ENCODE measurements around the gene FAM222B.
"Not testable (repeated sequence)": the region's sequence is repeated elsewhere in the genome, so short reads cannot be mapped to it uniquely, and the experiment has no call there.

Gene FAM222B

DNA sequence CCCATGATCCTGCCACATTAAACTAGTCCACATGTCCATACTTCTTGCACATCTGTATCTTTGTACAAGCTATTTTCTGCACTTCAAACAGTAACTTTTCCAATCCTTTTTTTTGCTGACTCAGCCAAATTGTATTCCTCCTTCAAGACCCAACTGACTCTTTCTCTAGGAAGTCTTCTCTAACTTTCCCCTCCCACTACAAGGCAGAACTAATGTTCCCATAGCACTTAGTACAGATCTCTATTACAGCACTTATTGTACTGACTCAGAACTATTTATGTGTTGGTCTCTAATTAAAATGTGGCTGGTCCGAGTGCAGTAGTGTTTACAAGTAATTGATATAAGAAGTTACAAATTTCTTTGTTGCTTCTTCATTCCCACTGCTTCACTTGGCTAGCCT lies 8.2 kb downstream of the FAM222B start:
- DNase-seq: no peak

DNA sequence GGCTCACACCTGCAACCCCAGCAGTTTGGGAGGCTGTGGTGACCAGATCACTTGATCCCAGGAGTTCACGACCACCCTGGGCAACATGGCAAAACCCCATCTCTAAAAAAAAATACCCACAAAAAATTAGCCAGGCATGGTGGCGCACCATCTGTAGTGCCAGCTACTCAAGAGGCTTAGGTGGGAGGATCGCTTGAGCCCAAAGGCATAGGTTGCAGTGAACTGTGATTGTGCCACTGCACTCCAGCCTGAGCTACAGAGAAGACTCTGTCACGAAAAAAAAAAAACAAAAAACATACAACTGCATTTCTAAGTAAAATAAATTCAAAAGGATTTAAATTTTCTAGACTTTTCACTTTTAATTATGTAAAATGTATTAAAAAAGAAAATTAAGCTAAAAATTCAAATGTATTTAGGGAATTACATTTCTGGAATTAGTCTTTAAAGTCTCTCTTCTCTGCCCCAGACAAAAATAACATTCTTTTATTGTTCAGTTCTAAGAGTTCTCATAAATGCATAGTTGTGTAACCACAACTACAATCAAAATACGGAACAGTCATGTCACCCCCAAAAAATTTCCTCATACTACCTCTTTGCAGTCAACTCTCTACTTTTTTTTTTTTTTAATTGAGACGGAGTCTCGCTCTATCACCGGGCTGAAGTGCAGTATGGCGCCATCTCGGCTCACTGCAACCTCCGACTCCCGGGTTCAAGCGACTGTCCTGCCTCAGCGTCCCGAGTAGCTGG lies 14.1 kb downstream of the FAM222B start:
- no peak for DNase-seq

DNA sequence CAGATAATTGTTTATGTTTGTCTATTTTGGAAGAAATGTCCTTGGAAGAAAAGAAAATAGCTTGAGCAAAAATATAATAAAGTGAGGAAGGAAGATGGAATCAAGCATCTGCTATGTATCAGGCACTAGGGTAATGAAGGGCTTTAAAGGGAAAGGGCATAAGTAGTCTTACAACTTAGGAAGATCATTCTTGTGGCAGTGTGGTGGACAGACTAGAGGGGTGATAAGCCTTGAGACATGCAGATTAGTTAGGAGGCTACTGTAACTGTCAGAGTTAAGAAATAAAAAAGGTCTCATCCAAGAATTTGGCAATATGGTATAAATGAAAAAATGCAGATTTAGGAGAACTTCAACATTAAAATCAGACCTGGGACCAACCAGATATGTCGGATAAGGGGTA lies 14.9 kb downstream of the FAM222B start:
- DNase-seq: no peak

DNA sequence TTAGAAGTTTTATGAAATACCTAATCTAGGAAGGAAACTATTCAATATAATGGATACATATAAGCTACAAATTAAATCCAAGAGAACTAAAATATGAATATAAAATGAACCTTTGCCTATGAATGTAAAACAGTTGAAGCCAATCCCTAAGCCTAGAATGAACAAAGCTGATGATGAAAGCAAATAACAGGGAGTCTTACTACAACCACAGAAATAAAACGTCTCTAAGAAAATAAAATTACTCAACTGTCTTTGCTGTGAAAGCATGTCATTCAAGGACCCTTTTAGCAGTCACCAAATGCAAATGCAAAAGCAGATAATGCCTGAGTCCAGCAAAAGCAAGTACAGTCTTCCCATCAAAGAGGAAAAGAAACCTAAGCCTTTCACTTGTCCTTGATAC lies 23.0 kb downstream of the FAM222B start:
- DNase-seq: no peak

DNA sequence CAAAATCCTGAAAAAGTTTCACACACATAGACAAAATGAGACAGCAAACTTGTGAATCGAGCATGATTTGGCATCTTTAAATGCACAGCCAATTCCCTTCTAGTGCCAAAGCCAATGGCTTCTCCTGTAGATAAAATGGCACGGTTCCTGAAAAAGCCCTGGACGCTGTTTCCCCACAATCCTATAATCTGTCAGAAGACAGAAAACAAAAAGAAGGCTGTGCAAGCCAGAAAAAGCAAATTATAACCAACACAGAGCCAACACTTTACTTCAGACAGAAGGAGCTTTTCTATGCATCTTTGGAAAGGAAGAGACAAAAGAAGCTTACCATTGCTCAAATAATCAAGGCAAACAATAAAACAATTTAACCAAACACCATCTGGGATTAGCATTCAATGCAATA lies 23.8 kb downstream of the FAM222B start:
- DNase-seq: no peak

DNA sequence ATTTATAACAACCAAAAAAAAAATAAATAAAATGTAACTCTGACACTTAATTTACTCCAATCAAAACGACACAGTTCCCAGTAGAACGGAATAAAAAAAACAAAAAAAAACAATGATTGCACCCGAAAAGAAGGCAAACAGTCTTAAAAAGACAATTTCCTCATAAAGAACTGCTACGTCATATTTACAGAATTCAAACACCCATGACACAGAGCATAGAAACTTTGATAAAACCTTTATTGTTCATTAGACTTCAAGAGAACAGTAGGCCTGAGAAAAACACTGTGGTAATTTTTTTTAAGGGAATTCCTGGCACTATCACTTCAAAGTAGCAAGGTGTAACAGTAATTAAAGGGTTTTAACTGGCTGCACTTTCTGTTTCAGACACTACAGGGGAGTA lies 26.1 kb downstream of the FAM222B start:
- no peak for DNase-seq

DNA sequence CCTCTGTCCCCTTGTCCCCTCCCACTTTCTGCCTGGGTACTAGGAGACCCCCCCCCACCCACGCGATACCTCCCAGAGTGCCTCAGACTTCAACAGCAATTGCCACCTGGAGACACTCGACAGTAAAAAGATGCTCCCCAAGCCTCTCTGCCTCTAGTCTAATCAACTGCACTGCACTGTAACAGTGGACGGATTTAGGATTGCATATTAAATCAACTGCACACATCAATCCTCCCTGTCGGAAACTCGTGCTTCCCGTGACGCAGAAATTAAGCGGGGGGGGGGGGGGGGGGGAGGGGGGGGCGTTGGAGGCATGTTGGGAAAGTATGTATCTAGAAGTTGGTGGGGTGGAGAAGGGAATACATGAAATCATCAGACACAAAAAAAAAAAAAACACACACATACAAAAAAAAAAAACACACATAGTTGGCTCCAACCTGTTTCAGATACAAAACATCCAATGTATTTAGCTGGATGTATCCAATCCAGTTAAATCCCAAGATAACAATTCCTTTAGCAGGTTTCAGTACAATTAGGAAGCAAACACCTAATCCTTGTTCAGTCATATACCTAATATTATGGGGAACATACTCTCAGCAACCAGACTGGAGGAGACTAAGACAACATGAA lies 29.7 kb downstream of the FAM222B start:
- peak; percentile 74 for DNase-seq

DNA sequence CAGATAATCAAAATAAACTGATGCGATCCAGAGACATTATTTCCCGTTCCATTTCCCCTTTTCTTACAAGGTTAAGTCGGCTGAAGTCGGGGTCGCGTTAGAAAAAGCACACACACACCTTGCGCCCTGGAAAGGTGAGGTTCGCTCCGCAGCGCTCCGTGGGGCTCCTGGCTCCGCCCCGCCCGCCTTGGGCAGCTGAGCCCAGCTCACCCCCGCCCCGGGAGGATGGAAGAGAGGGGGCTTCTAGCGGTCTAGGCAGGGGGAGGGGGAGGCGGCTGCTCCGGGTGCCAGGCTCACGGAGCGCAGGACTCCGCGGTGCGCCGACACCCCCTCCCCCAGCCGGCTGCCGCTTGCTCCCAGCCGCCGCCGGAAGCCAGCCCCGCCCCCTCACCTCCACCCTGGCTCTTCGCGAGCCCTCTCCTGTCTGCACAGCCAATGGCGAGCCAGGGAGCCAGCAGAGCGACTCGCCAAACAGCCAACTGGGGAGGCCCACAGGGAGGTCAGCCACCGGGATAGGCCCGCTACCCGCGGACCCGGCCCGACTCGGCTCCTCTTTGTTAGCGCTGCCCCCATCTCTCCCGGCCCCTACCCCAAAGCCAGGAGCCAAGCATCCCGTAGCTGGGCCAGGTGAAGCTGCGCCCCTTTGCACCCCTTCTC lies 30.4 kb downstream of the FAM222B start:
- DNase-seq: peak; percentile 97

DNA sequence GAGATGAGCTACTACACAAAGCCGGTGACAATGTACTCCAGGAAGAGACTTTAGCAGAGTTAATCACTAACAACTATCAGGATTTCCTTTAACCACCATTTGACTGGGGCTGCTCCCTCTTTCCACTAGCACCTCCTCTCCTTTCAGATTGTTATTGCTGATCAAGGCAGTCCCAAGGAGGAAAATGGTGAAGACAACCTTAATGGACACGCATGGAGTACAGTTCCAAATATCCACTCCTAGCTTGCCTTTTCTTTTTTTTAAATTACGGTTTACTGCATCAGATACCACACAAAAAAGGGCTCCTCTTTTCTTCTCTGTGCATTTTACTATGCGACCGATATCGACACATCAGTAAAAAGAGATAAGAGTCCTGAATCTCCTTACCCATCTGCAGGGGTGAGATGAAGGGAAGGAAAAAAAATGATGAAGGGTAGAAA lies 30.9 kb downstream of the FAM222B start:
- no peak for DNase-seq

DNA sequence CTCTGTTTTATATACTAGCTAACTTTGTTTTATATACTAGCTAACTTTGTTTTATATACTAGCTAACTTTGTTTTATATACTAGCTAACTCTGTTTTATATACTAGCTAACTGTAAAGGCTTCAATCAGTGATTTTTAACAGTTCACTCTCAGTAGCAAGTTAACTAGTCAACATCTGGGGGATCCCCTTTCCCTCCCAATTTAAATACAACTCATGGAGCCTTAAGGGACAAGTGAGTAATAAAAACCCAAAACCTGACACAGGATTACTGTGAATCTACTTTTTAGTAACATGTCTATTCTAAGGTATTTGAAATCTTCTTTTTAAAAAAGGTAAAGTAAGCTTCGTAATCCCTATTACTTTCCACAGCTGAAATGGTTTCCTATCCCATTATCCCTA lies 32.2 kb downstream of the FAM222B start:
- DNase-seq: no peak

DNA sequence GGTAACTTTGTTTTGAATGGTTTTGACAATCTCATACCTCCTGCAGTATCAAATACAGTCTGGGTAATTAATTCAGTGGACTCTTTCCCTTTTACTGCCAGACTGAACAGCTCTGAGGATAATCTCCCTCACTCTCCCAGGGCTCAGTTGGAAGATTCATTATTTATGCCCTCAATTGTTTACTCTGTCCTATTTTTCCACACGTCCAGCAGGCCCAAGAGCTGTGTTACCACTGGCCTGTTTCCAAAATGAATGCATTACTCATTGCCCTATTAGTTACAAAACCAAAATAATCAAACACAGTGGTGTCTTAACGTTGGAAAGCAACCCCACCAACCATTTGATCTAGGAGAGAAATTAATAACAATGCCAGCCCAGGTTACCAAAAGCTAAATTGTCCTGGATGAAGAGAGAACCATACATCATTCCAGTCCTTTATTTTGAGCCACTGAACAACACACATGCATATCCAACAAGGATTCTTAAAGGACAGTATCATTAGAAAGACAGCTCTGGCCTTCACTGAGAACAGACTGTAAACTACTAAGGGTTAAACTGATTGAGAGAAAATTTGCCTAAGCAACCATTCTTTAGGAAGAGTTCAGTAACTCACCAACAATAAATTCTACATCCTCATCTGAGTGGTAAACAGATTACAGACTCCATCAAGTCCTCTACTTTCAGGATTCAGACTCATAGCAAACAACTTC lies 34.5 kb downstream of the FAM222B start:
- peak; percentile 35 for DNase-seq

DNA sequence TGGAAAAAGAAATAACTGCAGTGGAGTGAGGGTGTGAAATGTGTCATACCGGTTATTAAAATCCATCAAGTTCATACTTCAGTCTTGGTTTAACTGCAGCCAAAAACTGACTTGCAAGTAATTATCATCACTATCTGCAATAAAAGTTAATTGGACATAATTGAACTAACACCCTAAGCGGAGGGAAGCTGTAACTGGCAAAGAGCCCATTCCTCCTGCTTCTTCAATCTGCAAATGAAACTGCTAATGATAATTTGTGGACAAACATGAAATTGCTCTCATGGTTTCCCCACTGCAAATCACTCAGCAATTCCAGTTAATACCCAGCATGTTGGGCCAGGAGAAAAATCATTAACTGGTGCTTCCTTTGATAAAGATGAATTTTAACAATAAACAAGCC lies 46.5 kb downstream of the FAM222B start:
- DNase-seq: peak; percentile 0

DNA sequence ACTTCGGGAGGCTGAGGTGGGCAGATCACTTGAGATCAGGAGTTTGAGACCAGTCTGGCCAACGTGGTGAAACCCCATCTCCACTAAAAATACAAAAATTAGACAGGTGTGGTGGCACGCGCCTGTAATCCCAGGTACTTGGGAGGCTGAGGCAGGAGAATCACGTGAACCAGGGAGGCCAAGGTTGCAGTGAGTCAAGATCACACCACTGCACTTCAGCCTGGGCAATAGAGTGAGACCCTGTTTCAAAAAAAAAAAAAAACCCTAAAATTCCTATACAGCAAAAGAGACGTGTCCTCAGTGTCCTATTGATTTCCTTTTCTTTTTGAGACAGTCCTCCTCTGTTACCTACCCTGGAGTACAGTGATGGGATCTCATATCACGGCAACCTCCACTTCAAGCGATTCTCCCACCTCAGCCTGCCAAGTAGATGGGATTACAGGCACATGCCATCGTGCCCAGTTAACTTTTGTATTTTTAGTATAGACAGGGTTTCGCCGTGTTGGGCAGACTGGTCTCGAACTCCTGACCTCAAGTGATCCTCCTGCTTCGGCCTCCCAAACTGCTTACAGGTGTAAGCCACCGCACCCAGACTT lies 47.6 kb downstream of the FAM222B start:
- DNase-seq: not testable (repeated sequence)

DNA sequence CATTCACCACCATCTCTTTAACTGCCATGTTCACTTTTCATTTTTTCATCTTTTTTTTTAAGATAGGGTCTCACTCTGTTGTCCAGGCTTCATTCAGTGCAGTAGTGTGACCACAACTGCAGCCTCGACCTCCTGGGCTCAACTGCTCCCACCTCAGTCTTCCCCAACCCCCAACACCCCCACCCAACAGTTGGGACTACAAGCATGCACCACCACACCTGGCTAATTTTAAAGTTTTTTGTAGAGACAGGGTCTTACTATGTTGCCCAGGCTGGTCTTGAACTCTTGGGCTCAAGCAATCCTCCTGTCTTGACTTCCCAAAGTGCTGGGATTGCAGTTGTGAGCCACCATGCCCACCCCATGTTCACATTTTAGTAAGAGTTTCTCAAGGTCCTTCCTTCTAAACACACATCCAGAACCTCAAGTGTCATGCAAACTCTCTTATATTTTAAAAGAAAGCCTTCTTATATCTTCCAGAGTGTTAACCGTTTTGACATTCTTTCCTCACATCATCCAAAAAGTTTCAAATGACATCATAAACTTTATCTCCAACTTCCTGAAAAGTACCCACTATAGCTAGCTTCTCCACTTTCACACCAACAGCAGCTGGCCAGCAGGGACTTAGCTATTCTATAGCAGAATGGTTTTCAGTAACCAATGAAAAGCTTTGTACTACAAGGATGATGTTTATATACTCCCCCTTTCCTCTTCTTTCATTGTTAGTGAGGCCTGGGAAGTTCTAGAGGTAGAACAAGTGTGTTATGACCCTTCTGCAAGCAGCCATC lies 49.5 kb downstream of the FAM222B start:
- no peak for DNase-seq

DNA sequence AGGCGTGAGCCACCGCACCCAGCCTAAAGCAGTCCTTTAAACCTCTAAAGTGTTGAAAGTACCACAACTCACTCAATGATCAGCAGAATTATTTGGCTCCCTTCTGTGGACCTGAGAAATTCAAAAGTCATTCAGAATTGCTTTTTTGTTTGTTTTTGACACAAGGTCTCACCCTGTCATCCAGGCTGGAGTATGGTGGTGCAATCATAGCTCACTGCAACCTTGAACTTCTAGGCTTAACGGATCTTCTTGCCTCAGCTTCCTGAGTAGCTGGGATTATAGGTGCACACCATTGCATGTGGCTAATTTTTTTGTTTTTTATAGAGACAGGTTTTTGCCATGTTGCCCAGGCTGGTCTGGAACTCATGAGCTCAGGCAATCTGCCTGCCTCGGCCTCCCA lies 54.5 kb downstream of the FAM222B start:
- no peak for DNase-seq

DNA sequence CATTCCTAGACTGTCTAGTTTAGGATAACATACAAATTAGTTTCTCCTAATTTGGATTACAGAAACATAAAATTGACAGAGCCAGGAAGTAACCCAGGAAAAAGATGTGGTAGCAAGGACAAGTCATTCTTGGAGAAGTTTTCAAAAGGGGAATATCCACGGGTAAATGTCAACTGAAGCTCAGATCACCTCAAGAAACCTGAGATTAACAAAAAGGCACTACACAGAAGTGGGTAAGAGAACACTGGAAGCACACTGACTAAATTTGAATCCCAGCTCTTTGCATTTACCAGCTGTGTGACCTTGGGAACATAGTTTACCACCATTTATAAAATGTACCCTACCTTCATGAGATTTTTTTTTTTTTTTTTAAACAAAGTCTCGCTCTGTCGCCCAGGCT lies 59.4 kb downstream of the FAM222B start:
- DNase-seq: no peak

DNA sequence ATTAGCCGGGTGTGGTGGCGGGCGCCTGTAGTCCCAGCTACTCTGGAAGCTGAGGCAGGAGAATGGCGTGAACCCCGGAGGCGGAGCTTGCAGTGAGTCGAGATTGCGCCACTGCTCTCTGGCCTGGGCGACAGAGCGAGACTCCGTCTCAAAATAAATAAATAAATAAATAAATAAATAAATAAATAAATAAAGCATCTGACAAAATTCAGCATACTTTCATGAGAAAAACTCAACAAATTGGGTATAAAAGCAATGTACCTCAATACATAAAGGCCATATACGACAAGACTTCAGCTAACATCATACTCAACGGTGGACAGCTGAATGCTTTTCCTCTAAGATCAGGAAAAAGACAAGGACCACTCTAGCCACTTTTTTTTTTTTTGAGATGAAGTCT lies 63.0 kb downstream of the FAM222B start:
- not testable (repeated sequence) for DNase-seq

DNA sequence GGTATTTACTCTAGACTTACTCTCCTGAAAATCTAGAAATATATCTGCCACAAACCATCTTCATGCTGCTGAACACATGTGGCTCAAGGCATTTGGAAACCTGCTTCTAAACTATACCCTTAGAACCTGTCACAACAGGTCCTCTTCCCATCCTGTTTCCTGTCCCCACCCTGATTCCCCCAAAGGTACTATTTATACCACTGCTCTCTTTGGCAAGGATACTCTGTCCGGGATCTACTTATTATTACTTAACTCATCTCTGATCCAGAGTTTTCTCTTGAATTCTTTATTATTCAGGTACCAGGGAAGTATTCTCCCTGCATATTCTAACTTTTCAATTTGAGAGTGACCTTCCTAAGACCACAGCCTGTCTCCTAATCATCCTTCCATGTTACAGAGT lies 65.4 kb downstream of the FAM222B start:
- DNase-seq: no peak

DNA sequence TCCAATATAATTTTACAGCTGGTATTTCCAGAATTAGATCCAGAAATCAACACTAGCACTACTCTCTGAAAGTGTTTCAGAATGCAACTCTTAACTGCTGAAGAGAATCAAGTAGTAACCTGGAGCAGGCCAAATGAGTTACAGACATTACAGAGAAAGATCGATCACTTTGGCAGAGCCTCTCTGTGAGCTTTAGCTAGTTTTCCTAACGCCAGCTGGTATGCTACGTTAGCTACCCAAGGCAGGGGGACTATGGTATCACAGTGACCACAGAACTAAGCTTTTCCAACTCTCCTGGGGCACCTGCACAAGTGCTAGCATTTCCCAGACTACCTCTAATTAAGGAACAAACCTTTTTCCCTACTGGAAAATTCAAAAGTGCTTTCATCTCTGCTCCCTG lies 68.4 kb downstream of the FAM222B start:
- DNase-seq: no peak

DNA sequence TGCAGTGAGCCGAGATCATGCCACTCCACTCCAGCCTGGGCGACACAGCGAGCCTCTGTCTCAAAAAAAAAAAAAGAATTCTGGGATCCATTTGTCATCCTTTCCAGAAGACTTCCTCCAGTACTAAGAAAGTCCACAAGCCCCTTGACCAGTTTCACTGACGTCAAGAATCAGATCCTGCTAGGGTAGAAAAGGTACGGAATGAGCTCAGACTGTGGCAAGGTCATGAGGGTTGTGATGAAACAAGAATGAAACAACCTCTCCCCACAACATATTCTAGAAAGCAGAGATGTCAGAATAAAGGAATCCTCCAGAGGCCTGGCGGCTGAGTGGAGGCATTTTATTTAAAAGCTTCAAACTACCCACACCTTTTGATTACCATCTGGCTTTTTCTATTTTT lies 68.9 kb downstream of the FAM222B start:
- no peak for DNase-seq

DNA sequence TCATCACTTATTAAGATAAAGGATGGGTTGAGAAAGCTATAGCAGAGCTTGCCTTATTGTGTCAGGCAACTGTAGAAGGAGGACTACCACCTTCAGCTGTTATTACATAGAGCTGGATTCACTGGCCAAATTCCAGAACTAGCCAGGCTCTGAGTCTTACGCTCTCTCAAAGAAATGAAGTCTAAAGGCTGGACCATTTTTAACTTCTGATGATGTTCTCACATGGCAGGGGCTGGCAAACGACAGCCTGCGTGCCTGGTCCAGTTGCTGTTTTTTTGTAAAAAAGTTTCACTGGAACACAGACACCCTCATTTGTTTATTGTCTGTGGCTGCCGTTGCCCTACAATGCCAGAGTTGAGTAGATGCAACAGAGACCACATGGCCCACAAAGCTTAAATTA lies 77.6 kb downstream of the FAM222B start:
- no peak for DNase-seq

DNA sequence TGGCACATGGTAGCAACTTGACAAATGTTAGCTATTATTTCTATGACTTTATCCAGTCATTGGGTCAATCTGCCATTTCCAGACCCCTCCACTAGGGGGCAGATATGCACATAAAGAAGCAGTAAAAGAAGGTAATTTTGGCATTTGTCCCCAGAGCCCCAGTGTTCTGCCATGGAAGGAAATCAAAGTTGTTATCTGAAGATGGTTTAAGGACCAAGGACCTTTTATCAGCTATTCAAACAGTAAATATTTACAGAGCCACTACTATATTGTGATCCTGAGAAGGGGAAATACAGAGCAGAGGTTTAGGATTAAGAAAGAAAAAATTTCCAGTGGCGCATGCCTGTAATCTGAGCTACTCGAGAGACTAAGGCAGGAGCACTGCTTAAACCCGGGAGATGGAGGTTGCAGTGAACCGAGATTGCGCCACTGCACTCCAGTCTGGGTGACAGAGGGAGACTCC lies 78.8 kb downstream of the FAM222B start:
- DNase-seq: peak; percentile 45
